NCI-H1417 (cell line): ENCODE measurements around the gene PRR33.

Source experiments
- DNase-seq, 3 experiments: peaks; one replicate each; lab custom pipeline; 2025; lab: John Stamatoyannopoulos, UW

The PRR33 gene

DNA sequence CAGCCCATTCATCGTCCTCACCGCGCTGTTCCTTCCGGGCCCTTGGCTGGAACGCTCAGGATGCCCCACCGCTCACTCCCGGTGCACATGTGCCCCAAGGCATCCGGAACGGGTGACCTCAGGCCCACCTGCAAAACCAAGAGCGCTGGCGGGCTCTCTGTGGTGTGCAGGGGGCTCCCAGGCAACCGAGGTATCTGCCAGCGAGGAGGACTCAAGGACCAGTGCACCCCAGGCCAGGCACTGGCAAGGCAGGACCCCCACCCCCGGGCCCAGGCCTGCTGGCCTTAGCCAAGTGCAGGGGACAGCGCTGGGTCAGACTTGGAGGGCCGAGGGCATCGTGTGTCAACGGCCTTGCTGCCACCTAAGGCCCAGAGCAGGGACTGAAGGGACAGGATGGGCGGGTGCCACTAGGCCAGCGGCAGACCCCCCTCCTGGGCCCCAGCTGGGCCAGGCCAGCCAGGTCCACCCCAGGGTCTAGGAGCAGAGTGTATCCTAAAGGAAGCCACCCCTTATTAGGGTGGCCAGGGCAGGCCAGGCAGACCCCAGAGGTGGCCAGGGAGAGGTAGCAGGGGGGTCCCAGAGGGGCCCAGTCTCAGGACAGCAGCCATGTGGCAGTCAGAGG lies 36.3 kb upstream of the PRR33 start:
- no peak for DNase-seq

DNA sequence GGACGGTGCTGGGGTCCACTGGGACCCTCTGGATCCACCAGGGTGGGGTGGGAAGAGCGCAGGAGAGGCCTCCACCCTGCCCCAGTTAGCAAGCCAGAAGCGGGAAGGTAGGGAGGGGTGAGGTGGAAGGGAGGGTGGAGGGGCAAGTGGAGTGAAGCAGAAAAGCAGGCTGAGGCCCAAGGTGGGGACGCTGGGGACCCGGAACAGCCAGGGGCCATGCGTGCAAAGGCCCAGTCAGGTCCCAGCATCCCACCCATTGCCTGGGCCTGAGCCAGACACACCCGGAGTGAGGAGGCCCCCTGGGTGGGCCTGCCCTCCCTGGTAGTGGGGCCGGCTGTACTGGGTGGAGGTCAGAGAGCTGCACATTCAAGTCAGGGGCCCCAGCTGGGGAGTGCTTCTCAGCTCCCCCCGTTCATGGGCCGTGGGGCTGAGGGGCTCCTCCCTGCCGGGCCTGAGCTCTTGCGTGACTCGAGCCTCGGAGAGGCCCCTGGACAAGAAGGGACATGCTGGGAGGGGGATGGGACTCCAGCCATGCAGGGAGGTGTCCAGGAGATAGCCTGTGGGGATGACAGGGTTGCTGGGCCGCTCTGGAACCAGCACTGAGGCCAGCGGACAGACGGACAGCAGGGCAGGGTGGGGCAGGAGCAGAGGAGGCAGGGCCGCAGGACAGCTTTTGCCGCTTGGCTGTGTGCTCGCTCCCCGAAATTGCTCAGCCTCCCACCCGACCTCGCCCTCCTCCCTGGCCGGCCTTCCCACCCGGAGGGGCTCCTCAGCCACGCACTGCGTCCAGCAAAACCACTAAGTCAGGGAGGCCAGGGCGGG lies 35.5 kb upstream of the PRR33 start:
- no peak for DNase-seq

DNA sequence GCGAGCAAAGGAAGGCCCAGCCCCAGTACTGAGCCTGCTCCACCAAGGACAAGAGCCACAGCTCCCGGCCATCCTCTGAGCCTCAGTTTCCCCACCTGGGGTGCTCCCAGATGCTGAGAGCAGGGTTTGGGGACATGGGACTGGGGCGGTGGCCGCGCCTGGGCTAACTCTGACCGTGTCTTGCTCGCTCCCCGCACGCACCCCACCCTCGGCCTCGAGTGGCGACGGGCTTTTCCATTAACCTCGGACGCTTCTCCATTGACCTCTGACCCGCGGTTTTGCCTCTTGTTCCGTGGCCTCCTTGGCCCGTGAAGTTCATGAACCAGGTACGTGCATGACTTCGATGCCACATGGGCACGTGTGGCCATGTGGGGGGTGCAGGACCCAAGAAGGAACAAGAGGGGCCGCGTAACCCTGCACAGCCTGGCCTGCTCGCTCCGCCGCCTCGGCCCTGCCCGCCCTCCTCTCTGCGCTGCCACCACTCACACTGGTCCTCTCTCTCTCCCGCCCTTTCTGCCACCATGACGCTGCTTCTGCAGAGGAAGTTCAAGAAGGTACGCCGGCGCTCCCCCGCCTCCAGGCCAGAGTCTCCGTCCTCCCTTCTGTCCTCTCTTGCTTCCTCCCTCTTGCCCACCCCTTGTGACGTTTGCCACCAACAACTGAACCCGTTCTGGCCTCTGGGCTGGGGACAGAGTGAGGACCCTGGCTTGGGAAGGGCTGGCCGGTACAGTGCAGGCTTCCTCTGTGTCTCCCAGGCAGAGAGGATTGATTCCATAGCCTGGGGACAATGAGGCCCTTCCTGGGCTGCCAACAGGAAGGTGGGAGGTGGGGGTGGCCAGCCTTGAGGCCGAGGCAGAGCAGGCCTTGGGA lies 34.7 kb upstream of the PRR33 start:
- no peak for DNase-seq

DNA sequence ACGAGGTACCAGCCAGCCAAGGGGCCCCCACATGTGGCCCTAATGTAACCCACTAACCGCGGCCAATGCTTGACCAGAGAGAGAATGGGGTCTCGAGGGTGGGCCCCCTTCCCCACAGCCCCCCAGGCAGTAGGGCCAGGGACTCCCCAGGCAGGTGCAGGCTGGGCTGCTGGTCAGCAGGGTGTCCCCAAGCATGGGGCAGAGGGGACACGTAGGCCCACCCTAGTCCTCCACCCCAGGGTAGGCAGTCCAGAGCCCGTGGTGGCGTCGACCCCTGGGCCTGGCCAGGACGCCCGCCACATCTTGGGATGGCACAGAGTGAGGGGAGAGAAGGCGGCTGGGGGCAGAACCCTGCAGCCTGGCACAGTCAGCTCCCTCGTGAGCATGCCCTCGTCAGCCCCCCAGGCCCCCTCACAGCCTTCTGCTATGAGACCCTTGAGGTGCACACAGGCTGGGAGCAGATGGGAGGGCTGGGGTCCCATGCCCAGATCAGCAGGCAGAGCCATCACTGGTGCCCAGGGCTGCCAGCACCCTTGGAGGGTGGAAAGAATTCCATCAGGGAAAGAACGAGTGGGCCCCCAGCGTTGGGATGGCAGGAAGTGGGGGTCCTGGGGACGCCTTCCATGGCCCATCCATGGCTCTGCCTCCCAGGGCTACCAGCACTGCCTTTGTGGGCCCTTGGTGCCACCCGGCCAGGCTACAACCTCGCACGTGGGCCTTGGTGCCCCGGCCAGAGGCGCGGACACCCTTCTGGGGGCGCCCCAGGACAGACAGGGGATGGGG lies 33.9 kb upstream of the PRR33 start:
- DNase-seq: no peak

DNA sequence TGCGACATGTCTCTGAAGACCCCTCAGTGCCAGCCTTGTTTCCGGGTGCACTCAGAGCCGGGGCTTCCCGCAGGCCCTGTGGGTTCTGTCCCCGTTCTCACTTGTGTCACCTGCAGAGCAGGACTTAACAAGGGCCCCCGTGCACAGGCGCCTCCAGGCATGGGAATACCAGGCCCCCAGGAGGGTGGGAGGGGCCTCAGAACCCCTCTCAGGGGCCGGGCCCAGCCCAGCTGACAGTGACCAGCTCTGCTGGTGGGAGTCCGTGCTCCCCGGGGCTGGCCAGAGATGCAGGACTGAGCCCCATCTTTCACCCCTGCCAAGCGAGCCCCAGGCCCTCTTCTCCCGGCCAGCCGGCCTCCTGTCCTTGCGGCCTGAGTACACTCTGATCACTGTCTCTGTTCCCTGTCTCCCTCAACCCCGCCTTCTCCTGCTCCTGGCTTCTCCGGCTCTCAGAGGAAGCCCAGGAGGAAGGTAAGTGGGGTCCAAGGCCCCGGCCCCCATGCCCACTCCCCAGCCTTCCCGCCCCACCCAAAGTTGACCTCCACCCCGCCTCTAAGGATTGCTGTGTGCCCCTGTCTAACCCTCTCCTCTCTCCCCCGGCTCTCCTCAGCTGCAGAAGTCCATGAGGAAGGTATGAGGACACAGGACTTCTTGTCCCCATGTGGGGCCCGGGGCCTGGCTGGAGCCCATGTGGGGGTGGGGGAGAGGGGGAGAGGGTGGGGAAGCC lies 33.1 kb upstream of the PRR33 start:
- DNase-seq: no peak

DNA sequence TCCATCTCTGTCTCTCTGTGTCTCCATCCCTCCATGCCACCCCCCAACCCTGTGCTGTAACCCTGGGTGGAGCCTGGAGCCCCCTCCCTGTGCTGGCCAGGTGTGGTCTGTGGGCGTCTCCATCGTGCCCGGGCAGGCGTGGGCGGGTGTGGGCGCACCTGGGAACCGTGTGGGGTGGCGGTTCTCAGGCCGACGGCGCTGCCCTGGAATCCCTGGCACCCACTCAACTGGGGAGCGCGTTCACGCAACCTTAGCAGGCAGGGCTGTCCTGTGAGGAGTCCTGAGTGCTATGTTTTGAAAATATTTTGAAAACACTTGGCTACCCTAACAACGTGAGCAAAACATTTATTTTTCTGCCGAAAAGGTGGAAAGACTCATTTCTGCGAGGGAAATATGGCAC lies 32.5 kb upstream of the PRR33 start:
- DNase-seq: no peak

GRCh38 chr11:1923201-1923956 lies 31.7 kb upstream of the PRR33 start:
- no peak for DNase-seq

DNA sequence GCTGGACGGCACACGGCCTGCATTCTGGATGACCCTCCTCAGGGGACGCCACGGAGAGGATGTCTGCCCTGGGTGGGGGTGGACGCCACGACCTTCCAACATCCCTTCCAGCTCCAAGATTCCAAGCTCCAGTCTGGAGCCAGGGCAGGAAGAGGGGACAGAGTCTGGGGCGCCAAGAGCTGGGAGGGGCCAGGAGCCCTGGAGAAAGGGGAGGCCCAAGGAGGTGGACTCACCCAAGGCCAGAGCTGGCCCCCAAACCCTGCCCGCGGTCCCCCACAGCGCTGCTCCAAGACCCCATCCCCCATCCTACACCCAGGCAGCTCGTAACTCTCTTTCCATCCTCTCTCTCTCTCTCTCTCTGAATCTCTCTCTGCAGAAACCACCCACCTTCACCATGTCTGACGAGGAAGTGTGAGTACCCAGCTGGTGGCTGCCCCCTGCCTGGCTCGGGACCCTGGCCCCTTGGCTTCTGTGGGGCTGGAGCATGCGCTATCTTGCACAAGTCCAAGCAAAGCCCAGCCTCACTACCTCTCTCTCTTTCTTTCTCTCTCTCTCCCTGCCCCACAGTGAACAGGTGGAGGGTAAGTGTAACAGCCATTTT lies 30.9 kb upstream of the PRR33 start:
- no peak for DNase-seq

GRCh38 chr11:1921574-1922141 lies 30.0 kb upstream of the PRR33 start:
- DNase-seq: no peak

- peak in 1 of 3 experiments; percentile 3 for DNase-seq
These were observed 29.3 kb upstream of the PRR33 start for GRCh38 chr11:1920909-1921573.

DNA sequence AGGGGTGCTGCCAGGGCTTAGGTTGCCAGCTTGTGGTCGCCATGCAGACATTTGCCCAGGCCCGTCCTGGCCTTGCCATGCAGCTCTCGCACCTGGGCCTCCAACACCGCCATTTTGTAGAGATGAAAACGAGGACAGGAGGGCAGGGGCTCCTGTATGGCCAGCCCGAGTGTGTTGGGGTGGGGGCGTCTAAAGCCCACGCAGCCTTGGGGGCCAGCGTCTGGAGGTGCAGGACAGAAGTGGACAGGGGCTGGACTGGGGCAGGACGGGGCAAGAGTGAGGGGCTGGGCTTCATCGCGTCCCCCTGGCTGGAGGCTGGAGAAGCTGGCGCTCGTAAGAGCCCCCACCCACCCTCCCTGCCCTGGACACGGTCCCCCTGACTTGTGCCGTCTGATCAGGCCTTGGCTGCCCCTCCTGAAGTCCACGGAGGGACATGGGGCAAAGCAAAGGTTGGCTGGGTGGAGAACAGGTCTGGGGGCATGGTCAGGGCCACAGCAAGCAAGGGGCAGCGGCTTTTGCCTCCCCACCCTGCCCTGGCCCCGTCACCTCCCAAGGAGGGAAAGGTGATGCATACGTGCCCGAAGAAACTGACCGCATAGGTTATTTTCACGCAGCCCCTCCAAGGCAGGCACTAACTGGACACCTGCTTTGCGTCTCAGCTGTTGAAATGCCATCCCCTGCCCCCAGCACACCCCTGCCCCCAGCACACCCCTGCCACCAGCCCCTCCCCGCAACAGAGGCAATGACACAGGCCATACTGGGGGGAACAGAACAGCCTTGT lies 28.6 kb upstream of the PRR33 start:
- DNase-seq: no peak

DNA sequence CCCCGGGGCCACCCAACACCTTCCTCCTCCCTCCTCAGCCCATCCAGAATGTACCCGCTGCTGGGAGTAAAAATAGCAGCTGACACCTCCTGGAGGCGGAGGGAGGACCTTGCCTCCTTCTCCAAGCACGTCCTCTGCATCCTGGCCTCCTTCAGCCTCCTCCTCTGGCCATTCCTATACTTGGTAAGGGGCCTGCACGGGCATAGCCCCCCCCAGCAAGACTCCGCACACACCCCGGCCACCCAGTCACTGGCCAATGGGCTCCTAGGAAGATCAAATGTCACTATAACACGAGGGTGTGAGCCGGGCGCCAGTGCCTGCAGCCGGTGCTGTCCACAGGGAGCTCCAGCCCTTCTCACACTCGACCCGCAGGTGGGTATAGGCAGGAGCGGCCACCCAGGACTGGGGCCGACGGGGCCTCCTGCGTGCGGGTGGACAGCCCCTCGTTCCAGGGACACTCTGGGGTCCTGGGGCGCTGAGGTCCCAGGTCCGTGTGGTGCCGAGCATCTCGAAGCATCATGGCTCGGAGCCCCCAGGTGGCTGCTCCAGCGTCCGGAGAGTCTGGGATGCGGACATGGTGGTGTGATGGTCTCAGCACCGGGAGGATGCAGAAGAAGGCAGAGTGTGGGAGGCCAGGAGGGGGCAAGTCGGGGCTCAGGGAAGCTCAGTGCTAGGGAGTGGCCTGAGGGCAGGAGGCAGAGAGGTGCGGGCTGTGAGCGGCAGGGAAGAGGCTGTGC lies 27.9 kb upstream of the PRR33 start, which contains the start of gene TNNT3:
TSS of gene TNNT3 (plus strand) at position 313 of the 737 bp plus-strand sequence. CDS start 3,172 bp downstream, outside the sequence.
- DNase-seq: no peak

- peak in 1 of 3 experiments; percentile 11 for DNase-seq
These were observed 27.0 kb upstream of the PRR33 start for GRCh38 chr11:1918436-1919315.

DNA sequence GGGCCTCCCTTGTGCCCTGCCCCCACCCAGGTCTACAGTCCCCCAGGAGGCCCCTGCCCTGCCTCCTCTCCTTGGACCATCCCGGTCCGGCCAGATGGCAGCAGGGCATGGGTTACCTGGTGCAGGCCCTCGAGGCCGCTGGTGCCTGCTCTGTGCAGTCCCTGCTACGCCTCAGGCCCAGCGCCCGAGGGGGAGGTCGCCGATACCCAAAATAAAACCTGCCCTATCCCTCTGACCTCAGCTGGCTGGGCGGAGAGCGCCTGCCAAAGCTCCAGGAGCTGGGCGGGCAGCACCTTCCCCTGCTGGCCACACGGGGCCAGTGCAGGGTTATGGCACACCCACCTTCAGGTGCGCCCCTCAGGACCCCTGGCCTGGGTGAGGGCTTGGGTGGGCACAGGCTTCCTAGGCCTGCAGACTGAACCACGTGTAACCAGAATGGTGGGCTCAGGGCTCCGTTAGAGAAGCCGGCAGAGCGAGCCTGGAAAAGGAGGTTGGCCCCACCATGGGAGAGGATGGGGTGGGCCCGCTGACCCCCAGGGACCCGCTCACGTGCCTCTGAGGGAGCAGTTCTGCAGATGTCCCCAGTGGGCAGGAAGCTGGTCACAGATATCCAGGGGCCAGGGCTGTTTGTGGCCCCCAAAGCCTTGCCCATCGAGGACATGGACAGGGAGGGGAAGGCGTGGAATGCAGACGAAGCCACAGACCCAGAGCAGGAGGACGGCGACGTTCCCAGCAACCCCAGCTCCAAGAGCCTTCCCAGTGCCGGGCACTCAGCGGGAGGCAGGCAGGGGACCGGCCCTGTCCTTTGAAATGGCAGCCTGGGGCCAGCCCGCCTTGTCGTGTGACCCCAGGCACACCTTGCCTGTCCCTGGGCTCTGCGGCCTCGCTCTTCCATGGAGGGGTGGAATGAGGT lies 26.1 kb upstream of the PRR33 start:
- no peak for DNase-seq

GRCh38 chr11:1916986-1917522 lies 25.4 kb upstream of the PRR33 start:
- no peak for DNase-seq
